ENCODE measurements around the gene APOL3.
A peak's percentile ranks its signal among the peaks of the same experiment; 100 is the strongest.
"Not testable (repeated sequence)": the region's sequence is repeated elsewhere in the genome, so short reads cannot be mapped to it uniquely, and the experiment has no call there.

The APOL3 gene, protein sequence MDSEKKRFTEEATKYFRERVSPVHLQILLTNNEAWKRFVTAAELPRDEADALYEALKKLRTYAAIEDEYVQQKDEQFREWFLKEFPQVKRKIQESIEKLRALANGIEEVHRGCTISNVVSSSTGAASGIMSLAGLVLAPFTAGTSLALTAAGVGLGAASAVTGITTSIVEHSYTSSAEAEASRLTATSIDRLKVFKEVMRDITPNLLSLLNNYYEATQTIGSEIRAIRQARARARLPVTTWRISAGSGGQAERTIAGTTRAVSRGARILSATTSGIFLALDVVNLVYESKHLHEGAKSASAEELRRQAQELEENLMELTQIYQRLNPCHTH

GRCh38 chr22:36160499-36160942 lies at the start of gene APOL3:
APOL3 (minus strand) TSS chr22:36160755; CDS start chr22:36149055, 11,700 bp downstream.
- ATAC-seq, result peak; percentile 50

GRCh38 chr22:36210224-36210623 lies 49.7 kb upstream of the APOL3 start:
- no peak for ATAC-seq
- DNase-seq, result no peak

More at GRCh38 chr22:36160499-36160942, at the start of gene APOL3:
- peak; percentile 45 for DNase-seq

DNA sequence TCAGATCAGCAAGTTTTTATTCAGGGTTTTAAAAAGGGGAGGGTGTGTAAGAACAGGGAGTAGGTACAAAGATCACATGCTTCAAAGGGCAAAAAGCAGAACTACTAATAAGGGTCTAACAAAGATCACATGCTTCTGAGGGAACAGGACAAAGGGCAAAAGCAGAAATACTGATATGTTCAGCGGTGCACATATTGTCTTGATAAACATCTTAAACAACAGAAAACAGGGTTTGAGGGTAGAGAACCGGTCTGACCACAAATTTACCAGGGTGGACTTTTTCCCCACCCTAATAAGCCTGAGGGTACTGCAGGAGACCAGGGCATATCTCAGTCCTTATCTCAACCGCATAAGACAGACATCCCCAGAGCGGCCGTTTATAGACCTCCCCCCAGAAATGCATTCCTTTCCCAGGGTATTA lies 48.9 kb upstream of the APOL3 start:
- not testable (repeated sequence) for ATAC-seq, DNase-seq

GRCh38 chr22:36208914-36209313 lies 48.4 kb upstream of the APOL3 start:
- no peak for ATAC-seq
- DNase-seq, result no peak

- DNase-seq, result no peak
- ATAC-seq, result no peak
These were observed 47.7 kb upstream of the APOL3 start for GRCh38 chr22:36208162-36208765.

- ATAC-seq (no peak), DNase-seq (no peak)
These were observed 45.7 kb upstream of the APOL3 start for GRCh38 chr22:36206255-36206654.

- DNase-seq, result not testable (repeated sequence)
These were observed 45.0 kb upstream of the APOL3 start for GRCh38 chr22:36205573-36205972.

GRCh38 chr22:36204632-36205015 lies 44.1 kb upstream of the APOL3 start:
- no peak for DNase-seq
- ATAC-seq, result no peak

More at GRCh38 chr22:36205573-36205972, 45.0 kb upstream of the APOL3 start:
- not testable (repeated sequence) for ATAC-seq

DNA sequence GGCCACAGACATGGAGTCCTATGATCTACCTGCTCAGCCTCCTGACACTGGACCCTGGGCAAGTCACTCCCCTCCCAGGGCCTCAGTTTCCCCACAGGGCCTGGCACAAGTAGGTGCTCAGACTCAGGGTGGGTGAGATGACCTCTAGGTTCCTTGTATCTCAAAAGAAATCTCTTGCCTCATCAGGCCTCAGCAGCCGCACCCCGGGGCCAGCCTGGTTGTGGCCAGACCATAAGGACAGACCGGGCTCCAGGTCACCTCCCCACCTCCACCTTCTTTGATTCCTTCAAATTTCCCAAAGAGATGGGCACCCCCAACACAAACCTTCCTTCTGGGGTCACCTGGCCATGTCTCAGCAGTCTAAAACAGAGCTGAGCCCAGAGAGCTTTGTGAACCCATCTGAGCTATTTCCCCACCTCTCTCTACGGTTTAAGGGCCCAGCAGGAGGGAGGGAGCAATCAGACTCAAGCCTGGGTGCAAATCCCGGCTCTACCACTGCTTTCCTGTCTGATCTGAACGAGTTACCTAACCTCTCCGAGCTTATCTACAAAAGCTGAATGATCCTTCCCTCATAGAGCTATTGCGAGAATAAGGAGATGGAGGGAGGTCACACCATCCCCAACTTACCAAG lies 43.6 kb upstream of the APOL3 start:
- ATAC-seq (no peak), DNase-seq (no peak)

GRCh38 chr22:36203441-36203840 lies 42.9 kb upstream of the APOL3 start:
- not testable (repeated sequence) for ATAC-seq, DNase-seq

DNA sequence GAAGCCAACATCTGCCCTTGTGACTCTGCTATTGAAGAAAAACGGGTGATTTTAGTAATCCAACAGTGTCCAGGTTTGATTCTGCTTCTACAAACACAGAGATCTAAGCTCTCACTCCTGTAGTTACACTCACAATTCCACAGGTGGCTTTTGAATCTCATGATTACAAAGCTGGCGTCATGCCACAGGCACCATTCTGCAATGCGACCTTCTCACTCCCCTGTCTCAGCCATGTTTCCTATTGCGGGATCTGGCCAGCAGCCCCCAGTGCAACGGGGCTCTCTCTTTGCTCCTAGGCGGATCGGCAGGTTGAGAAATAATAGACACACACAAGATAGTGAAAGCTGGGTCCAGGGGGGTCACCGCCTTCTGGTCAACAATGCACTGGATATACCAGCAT lies 42.4 kb upstream of the APOL3 start:
- DNase-seq, ATAC-seq: not testable (repeated sequence)

- no peak for ATAC-seq
- no peak for DNase-seq
These were observed 41.2 kb upstream of the APOL3 start, which contains the start of gene APOL4 for GRCh38 chr22:36201630-36202319. APOL4 (minus strand) TSS chr22:36201809; CDS start chr22:36201734, 75 bp downstream.

DNA sequence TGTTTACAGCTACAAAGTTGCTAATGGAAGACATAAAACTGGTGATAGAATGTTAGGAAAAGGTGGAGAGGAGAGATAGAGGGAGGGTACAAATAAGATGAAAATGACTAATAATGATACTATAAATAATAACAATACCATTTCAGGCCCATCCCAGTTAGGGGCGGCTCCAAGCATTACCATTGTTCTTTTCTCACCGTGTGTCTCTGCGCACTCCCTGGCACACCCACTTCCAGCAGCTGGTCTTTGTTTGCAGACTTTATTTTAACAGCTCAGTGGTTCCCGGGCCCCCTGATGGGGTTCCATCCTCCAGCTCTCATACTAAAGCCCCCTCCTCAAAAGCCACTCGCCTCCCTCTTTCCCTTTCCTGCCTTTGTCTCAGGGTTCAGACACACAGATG lies 40.5 kb upstream of the APOL3 start:
- not testable (repeated sequence) for DNase-seq, ATAC-seq

DNA sequence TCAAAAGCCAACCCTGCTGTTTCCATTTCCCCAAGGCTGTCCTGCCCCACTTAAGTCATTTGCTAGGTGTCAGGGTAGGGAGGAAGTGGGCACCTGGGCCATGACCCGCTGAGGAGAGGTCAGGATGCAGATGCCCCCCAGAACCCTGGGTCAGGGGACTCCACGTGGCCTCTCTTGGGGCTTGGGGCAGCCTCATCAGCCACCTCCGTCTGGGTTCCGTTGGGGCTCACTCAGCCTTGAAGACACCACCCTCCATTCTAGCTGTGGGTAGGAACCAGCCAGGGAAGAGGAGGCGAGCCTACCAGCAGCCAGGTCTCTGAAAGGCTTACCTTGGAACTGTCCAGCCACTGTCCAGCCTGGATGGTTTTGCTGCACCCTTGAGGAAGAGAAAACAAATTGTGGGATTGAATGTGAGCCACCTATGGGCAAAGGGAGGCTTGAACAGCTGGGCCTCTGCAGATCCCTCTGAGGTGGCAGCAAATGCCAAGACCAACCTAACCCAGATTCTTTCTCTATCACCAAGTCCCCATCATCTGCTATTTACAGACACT lies 38.5 kb upstream of the APOL3 start:
- no peak for ATAC-seq
- no peak for DNase-seq

DNA sequence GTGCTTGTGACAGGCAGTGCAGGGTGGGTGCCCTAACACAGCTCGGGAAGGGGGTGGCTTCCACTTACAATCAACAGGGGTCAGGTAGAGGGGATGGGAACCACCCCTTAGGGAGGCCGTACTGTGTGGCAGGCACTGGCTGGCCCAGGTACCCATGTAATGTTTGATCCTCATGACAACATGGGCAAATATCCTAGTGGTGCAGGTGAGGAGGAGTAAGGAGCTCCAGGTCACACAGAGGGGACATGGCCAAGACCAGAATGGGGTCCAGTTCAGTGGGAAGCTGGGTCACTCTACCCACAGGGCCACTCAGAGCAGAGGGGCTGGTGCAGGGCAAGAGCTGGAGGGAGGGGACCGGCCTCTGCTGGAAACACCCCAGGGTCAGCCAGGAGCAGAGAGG lies 38.0 kb upstream of the APOL3 start:
- DNase-seq (no peak), ATAC-seq (no peak)

GRCh38 chr22:36197514-36198146 lies 37.1 kb upstream of the APOL3 start:
- peak; percentile 53 for ATAC-seq
- DNase-seq, result peak; percentile 35

DNA sequence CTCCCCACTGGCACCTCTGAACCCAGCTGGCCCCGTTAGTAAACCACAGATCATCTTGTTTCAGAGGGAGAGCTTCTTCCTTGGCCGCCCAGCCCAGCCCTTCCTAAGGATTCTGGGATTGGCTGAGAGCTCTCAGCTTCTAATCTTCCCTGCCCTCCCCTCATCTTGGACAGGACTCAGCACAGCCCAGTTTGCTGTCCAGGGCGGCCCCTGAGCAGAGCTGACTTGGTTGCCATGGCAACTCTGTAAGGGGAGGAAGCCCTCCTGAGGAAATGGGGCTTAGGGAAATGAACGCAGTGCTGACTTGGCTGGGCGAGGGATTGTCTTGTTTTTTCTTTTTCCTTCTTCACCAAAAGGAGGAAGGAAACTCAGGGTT lies 36.5 kb upstream of the APOL3 start:
- DNase-seq (no peak), ATAC-seq (no peak)

- DNase-seq, result no peak
- ATAC-seq, result no peak
These were observed 35.9 kb upstream of the APOL3 start for GRCh38 chr22:36196254-36197064.

DNA sequence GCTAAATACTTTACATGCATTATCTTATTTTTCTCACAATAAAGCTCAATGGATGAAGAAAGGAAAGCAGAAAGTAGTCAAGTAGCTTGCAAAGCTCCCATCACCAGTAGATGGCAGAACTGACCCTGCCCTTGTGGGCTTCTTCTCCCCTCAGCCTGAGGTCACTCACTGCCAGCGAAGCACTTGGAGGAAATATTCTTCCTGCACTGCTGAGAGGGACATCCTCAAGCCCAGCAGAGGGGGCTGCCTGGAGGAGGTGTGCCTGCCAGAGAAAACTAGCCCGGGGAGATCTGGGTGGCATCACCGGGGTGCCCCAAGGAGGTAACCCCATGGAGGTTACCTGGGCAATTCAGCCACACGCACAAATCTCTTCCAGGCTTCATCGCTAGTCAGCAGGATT lies 34.4 kb upstream of the APOL3 start:
- peak; percentile 34 for DNase-seq

GRCh38 chr22:36194385-36194784 lies 33.8 kb upstream of the APOL3 start:
- DNase-seq (no peak), ATAC-seq (no peak)

More for the DNA sequence above, 34.4 kb upstream of the APOL3 start:
- ATAC-seq, result peak; percentile 56

GRCh38 chr22:36193577-36193976 lies 33.0 kb upstream of the APOL3 start:
- DNase-seq (no peak), ATAC-seq (no peak)

All from stimulated activated naive CD8-positive, alpha-beta T cell treated with anti-CD3 and anti-CD28 coated beads, Interleukin-15, Interleukin-2, amounts not matched to agents 100 U/mL and 50 U/mL, for 24 hours (primary cell).